DOHH2 (cell line): Measurements from ENCODE around the gene NSUN6.

Experiments used
- H3F3A ChIP-seq: fragments of 200-600 bp; sonication (generic), shearing (Covaris generic); 2 replicates; pipeline ENCODE4 v1.6.0; 2016; ENCODE audit warnings: antibody characterized with exemption, mild to moderate bottlenecking; ENCODE audit not compliant: control insufficient read depth, insufficient read depth
- H3K27ac ChIP-seq: fragments of 200-600 bp; sonication (generic); 2 replicates; pipeline ENCODE4 v1.5.1; 2014; ENCODE audit warnings: low read depth, mild to moderate bottlenecking, low read length, moderate library complexity
- H3K27me3 ChIP-seq: fragments of 200-600 bp; sonication (generic); 2 replicates; pipeline ENCODE4 v1.6.1; 2014; ENCODE audit warnings: mild to moderate bottlenecking, low read length, mixed read lengths; ENCODE audit not compliant: control insufficient read depth
- H3K36me3 ChIP-seq: fragments of 200-600 bp; sonication (generic); 2 replicates; pipeline ENCODE4 v1.6.1; 2014; ENCODE audit warnings: mild to moderate bottlenecking, low read length, moderate library complexity, mixed read lengths; ENCODE audit not compliant: control insufficient read depth
- H3K4me1 ChIP-seq: fragments of 200-600 bp; sonication (generic); 2 replicates; pipeline ENCODE4 v1.6.1; 2014; ENCODE audit warnings: mild to moderate bottlenecking, low read length, mixed read lengths; ENCODE audit not compliant: control insufficient read depth
- H3K4me2 ChIP-seq: fragments of 200-600 bp; sonication (generic); 2 replicates; pipeline ENCODE4 v1.6.0; 2014; ENCODE audit warnings: mild to moderate bottlenecking, low read length, moderate library complexity
- H3K4me3 ChIP-seq: fragments of 200-600 bp; sonication (generic); 2 replicates; pipeline ENCODE4 v1.5.1; 2014; ENCODE audit warnings: mild to moderate bottlenecking, low read length, mixed read lengths
- H3K79me2 ChIP-seq: fragments of 200-600 bp; sonication (generic); 2 replicates; pipeline ENCODE4 v1.6.1; 2014; ENCODE audit warnings: mild to moderate bottlenecking, low read length, mixed read lengths; ENCODE audit not compliant: control insufficient read depth
- H3K9me2 ChIP-seq: fragments of 200-600 bp; sonication (generic); replicated peaks from 2 replicates; pipeline ENCODE4 v1.6.1; 2014; ENCODE audit warnings: mild to moderate bottlenecking, low read length, mixed read lengths; ENCODE audit not compliant: control insufficient read depth
- H3K9me3 ChIP-seq: fragments of 200-600 bp; sonication (generic); 2 replicates; pipeline ENCODE4 v1.6.1; 2014; ENCODE audit warnings: antibody characterized with exemption, low read length, mixed read lengths; ENCODE audit not compliant: control insufficient read depth, insufficient read depth
- H4K20me1 ChIP-seq: fragments of 200-600 bp; sonication (generic); 2 replicates; pipeline ENCODE4 v1.6.0; 2014; ENCODE audit warnings: low read depth, mild to moderate bottlenecking, antibody characterized with exemption, low read length, moderate library complexity; ENCODE audit not compliant: control insufficient read depth, insufficient read depth
- EZH2phosphoT487 ChIP-seq: fragments of 200-600 bp; sonication (generic); IDR thresholded peaks from 2 replicates; pipeline ENCODE4 v1.6.1; 2017; ENCODE audit warnings: borderline replicate concordance, mild to moderate bottlenecking, antibody characterized with exemption, low read length, moderate library complexity, mixed read lengths
- TF ChIP-seq, protein P1 (sequence below): fragments of 200-600 bp; sonication (generic); IDR thresholded peaks from one replicate; pipeline ENCODE4 v1.5.1; 2014; ENCODE audit warnings: antibody characterized with exemption, mild to moderate bottlenecking, low read depth, low read length; ENCODE audit not compliant: poor library complexity, severe bottlenecking

NSUN6 gene

DNA sequence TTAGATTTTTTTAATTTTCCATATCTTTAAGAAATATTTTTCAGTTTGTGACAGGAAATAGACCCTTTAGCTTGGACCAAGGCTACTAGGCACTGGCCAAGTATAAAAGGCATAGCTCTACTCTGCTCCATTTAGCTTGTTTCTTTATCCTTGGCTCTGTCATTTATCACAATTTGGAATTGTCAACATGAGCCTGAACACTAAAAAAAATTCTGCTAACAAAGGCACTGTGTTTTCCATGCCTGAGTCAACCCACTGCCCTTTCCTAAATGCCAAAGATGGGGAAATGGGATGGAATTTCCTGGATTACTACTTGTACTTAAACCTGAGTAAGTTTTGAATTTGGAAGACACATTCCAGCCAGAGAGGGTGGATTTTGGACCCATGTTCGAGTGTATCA is 128.4 kb downstream of the NSUN6 start:
- Histone ChIP-seq H3K36me3 (no peaks in the 10 kb centered on the region), H3K4me2 (no peak overlapping the region), H3K4me1 (no peaks in the 10 kb centered on the region), H3F3A (no peaks in the 10 kb centered on the region), H3K4me3 (no peak overlapping the region), H3K9me3 (no peaks in the 10 kb centered on the region), H3K79me2 (no peaks in the 10 kb centered on the region), H3K27ac (no peak overlapping the region), H3K9me2 (no peaks in the 10 kb centered on the region), H4K20me1 (no peaks in the 10 kb centered on the region), H3K27me3 (0 out of 2 replicates have a peak, but pooled peaks cover under 1% of the 10 kb centered on the region)
- TF ChIP-seq EZH2phosphoT487 = no peak
- TF ChIP-seq, protein P1, sequence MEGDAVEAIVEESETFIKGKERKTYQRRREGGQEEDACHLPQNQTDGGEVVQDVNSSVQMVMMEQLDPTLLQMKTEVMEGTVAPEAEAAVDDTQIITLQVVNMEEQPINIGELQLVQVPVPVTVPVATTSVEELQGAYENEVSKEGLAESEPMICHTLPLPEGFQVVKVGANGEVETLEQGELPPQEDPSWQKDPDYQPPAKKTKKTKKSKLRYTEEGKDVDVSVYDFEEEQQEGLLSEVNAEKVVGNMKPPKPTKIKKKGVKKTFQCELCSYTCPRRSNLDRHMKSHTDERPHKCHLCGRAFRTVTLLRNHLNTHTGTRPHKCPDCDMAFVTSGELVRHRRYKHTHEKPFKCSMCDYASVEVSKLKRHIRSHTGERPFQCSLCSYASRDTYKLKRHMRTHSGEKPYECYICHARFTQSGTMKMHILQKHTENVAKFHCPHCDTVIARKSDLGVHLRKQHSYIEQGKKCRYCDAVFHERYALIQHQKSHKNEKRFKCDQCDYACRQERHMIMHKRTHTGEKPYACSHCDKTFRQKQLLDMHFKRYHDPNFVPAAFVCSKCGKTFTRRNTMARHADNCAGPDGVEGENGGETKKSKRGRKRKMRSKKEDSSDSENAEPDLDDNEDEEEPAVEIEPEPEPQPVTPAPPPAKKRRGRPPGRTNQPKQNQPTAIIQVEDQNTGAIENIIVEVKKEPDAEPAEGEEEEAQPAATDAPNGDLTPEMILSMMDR = no peak

DNA sequence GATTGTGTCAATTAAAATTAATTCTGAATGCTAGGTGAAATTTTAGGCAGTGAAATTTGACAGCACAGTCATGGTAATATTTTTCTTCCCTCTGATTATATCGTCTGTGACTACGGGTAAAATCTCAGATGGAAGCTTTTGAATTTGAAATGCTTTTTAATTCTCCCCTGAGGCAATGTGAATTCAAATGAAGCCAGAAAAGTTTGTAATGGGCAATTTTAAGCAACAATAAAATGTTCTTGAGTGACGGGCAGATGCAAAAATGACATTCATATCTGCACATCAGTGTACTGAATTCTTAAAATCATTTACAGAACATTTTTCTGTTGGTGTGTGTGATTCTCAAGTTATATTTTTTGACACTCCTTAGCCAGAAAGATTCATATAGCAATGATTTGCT is 134.5 kb downstream of the NSUN6 start:
- Histone ChIP-seq H3K27ac (no peak overlapping the region), H3K4me1 (no peaks in the 10 kb centered on the region), H3K9me2 (no peaks in the 10 kb centered on the region), H3K4me2 (no peak overlapping the region), H3F3A (no peaks in the 10 kb centered on the region), H3K36me3 (no peaks in the 10 kb centered on the region), H3K4me3 (no peak overlapping the region), H4K20me1 (no peaks in the 10 kb centered on the region), H3K9me3 (no peaks in the 10 kb centered on the region), H3K79me2 (no peaks in the 10 kb centered on the region), H3K27me3 (peaks cover 4% of the 10 kb centered on the region; the same call in 1 of the 2 replicates)
- TF ChIP-seq, protein P1 = no peak
- no peak for TF ChIP-seq EZH2phosphoT487

- no peak overlapping the region for H3K4me3 ChIP-seq
- H3K4me2 ChIP-seq = no peak overlapping the region
- no peak overlapping the region for H3K27ac ChIP-seq
- no peaks in the 10 kb centered on the region for H3K79me2 ChIP-seq
- no peaks in the 10 kb centered on the region for H3K9me2 ChIP-seq
- no peaks in the 10 kb centered on the region for H4K20me1 ChIP-seq
- no peaks in the 10 kb centered on the region for H3K4me1 ChIP-seq
- H3K9me3 ChIP-seq = no peaks in the 10 kb centered on the region
- peaks cover 4% of the 10 kb centered on the region; the same call in 1 of the 2 replicates for H3K27me3 ChIP-seq
- no peaks in the 10 kb centered on the region for H3F3A ChIP-seq
- H3K36me3 ChIP-seq = no peaks in the 10 kb centered on the region
- TF ChIP-seq, protein P1 = no peak
These were observed 136.8 kb downstream of the NSUN6 start for GRCh38 chr10:18514537-18514936.

DNA sequence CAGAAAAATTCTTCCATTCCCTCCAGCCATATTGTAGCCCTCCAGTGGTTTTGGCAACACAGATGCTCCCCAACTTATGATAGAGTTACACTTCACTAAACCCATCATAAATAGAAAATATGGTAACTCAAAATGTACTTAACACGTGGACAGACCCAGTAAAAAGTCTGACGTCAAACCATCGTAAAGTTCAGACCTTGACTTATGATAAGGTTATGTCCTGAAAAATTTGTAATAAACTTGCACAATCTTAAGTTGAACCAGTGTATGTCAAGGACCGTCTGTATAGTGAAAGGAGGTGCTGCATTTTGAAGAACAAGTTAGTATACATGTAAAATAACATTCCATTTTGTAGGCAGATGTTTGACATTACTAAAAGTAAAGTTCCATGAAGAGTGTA is 142.8 kb downstream of the NSUN6 start:
- H3K9me2 ChIP-seq = no peaks in the 10 kb centered on the region
- no peak overlapping the region for H3K4me3 ChIP-seq
- TF ChIP-seq, protein P1 = no peak
- no peak for TF ChIP-seq EZH2phosphoT487
- H3K79me2 ChIP-seq = no peaks in the 10 kb centered on the region
- no peaks in the 10 kb centered on the region for H3K27me3 ChIP-seq
- no peak overlapping the region for H3K4me2 ChIP-seq
- H3K9me3 ChIP-seq = no peaks in the 10 kb centered on the region
- no peak overlapping the region for H3K27ac ChIP-seq
- no peaks in the 10 kb centered on the region for H3K36me3 ChIP-seq
- H4K20me1 ChIP-seq = no peaks in the 10 kb centered on the region
- no peaks in the 10 kb centered on the region for H3K4me1 ChIP-seq
- no peaks in the 10 kb centered on the region for H3F3A ChIP-seq
